Measurements from ENCODE around the gene GRID1. TPM values are rescaled to one million over a fixed set of nuclear protein-coding genes. Genes with fewer than 3 reads are reported as not detected.

Gene GRID1
- total RNA-seq, 1 donor from 2014 or later = 0.22 TPM

DNA sequence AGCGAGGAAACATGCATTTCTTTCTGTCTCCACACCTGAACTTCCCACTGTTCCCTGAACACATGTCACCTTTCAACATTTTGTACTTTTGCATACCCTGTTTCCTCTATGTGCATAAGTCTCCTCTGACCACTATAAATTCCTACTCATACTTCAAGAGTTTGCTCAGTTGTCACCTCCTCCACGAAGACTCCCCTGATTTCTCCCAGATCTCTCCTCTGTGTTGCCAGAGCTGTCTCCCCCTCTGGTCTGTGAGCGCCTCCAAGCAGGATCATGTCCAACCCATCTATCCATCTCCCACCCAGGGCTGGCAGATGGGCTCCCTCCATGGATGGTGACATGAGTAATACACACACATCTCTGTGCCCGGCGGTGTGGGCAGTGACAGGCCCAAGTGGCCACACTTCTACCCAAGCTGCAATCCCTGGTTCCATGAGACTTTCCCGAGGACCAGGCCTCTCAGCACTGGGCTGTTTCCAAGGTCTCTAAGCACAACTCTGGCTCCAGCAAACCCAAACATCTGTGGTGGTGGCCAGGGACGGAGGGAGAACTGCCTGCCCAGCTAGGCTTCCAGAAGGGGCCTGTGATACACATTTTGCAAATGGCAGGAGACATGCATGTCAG lies 135.9 kb downstream of the GRID1 start:
- Mint-ChIP-seq H3K4me3 (ENCODE audit: low read depth) (no peak overlapping the region), H3K27ac (no peak overlapping the region), H3K4me1 (ENCODE audit: low read depth) (no peaks in the 10 kb centered on the region), H3K36me3 (ENCODE audit: insufficient read depth) (no peaks in the 10 kb centered on the region), H3K9me3 (ENCODE audit: low read depth) (no peaks in the 10 kb centered on the region), H3K27me3 (peaks cover 4% of the 10 kb centered on the region)
- DNase-seq (ENCODE audit: low spot score, unreplicated experiment) = no peak
- TF ChIP-seq, protein P1, sequence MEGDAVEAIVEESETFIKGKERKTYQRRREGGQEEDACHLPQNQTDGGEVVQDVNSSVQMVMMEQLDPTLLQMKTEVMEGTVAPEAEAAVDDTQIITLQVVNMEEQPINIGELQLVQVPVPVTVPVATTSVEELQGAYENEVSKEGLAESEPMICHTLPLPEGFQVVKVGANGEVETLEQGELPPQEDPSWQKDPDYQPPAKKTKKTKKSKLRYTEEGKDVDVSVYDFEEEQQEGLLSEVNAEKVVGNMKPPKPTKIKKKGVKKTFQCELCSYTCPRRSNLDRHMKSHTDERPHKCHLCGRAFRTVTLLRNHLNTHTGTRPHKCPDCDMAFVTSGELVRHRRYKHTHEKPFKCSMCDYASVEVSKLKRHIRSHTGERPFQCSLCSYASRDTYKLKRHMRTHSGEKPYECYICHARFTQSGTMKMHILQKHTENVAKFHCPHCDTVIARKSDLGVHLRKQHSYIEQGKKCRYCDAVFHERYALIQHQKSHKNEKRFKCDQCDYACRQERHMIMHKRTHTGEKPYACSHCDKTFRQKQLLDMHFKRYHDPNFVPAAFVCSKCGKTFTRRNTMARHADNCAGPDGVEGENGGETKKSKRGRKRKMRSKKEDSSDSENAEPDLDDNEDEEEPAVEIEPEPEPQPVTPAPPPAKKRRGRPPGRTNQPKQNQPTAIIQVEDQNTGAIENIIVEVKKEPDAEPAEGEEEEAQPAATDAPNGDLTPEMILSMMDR (IDR thresholded peaks at IDR 0.05; ENCODE audit: unreplicated experiment) = no peak

DNA sequence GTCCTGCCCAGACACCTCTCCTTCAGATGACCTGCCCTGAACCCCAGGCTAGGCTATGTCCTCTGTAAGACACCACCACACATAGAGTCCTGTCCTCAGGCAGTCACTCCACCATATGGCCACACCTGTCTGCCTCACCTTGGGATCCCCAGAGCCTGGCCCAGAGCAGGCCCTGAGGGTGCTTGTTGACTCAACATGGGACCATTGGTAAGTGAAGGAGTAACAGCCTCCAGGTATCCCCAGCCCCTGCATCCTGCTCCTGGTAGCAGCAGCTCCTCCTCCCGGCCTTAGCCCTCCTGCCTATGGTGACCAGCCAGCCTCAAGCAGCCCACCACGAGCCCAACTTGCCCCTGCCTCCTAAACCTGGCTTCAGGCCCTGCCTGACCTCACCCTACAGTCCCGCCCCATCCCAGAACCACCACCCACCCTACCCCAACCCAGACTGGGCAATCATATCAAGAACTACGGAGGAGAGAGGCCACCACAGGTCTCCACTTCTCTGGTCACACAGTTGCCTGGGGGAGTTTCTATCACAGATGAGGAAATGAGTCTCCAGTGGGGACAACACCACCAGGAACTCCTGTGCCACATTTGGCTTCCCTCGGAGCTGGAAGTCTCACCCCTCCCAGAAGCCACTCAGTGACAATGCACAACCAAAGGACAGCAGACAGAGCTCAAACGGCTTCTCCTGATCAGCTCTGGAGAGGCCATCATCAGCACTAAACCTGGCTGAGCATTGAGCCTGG lies 136.6 kb downstream of the GRID1 start:
- H3K9me3 Mint-ChIP-seq (ENCODE audit: low read depth) = no peaks in the 10 kb centered on the region
- TF ChIP-seq, protein P1 (IDR thresholded peaks at IDR 0.05; ENCODE audit: unreplicated experiment) = no peak
- H3K27ac Mint-ChIP-seq = no peak overlapping the region
- no peak for DNase-seq (ENCODE audit: low spot score, unreplicated experiment)
- H3K27me3 Mint-ChIP-seq = peaks cover 7% of the 10 kb centered on the region
- H3K36me3 Mint-ChIP-seq (ENCODE audit: insufficient read depth) = no peaks in the 10 kb centered on the region
- H3K4me3 Mint-ChIP-seq (ENCODE audit: low read depth) = no peak overlapping the region
- no peaks in the 10 kb centered on the region for H3K4me1 Mint-ChIP-seq (ENCODE audit: low read depth)

DNA sequence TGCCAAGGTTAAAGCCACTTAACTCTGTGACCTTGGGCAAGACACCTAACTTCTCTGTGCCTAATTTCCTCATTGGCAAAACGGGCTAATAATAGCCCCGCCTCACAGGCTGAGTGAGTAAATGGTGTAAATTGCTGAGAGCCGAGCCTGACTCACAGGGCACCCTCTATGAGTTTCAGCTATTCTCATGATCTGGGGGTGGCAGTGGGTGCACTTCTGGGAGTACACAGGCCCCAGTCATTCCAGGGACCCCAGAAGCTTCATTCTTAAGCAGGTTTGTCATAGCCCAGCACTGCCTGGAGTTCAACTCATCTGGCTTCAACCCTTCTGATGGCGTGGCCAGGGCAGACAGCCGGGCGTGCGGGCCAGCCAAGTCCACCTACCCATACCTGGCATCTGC lies 137.2 kb downstream of the GRID1 start:
- H3K27ac Mint-ChIP-seq = no peak overlapping the region
- H3K36me3 Mint-ChIP-seq (ENCODE audit: insufficient read depth) = no peaks in the 10 kb centered on the region
- H3K4me1 Mint-ChIP-seq (ENCODE audit: low read depth) = no peaks in the 10 kb centered on the region
- no peak for DNase-seq (ENCODE audit: low spot score, unreplicated experiment)
- H3K4me3 Mint-ChIP-seq (ENCODE audit: low read depth) = no peak overlapping the region
- TF ChIP-seq, protein P1 (IDR thresholded peaks at IDR 0.05; ENCODE audit: unreplicated experiment) = no peak
- H3K27me3 Mint-ChIP-seq = peaks cover 13% of the 10 kb centered on the region
- no peaks in the 10 kb centered on the region for H3K9me3 Mint-ChIP-seq (ENCODE audit: low read depth)

DNA sequence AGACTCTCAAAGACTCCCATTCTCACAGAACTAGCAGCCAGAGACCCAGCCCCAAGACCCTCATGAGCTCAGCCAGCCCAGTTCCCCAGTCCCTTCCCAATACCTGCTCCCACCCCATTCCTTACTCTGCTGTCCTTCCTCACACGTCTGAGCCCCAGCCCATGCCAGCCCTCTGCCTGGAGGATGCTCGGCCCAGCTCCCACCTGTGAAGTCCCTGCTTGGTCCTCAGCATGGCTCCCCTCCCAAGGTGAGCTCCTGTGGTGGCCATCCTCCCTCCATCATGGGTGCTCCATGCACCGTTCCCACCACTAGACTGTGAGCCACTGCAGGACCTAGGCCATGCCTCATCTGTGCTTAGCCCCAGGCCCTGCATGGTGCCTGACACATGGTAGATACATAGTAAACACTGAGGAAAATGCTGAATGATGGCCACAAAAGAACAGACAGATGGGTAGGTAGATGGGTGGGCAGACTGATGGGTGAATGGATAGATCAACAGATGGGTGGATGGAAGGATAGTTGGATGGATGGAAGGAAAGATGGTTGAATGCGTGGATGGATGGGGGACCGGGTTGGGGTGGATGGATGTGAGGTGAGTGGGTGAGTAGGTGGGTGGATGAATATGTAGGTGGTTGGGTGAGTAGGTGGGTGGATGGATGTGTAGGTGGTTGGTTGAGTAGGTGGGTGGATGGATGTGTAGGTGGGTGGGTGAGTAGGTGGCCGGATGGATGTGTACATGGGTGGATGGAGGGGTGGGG lies 138.9 kb downstream of the GRID1 start:
- H3K27me3 Mint-ChIP-seq = peaks cover 16% of the 10 kb centered on the region
- no peaks in the 10 kb centered on the region for H3K4me1 Mint-ChIP-seq (ENCODE audit: low read depth)
- H3K27ac Mint-ChIP-seq = no peak overlapping the region

DNA sequence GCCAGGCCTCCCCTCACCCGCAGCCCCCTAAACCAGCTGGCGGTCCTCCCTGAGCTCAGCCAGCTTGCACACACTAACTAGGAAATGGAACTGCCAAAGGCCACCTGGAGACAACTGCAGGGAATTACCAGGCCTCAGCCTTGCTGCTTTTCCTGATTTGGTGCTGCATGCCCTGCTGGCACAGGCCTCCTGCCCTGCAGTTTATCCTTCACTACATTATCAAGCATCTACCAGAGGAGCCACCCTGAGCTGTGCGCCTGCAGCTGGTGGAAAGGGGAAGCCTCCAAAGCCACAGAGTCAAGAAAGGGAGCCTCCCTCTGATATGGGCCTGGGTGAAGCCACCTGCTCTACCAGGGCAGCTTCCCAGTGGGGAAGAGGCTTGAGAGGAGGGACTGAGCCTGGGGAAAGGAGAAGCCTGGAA lies 139.8 kb downstream of the GRID1 start:
- Mint-ChIP-seq H3K4me3 (ENCODE audit: low read depth) (no peak overlapping the region), H3K4me1 (ENCODE audit: low read depth) (no peaks in the 10 kb centered on the region), H3K9me3 (ENCODE audit: low read depth) (no peaks in the 10 kb centered on the region), H3K27me3 (peaks cover 16% of the 10 kb centered on the region), H3K36me3 (ENCODE audit: insufficient read depth) (no peaks in the 10 kb centered on the region), H3K27ac (no peak overlapping the region)
- no peak for DNase-seq (ENCODE audit: low spot score, unreplicated experiment)
- TF ChIP-seq, protein P1 (IDR thresholded peaks at IDR 0.05; ENCODE audit: unreplicated experiment) = no peak

More for the DNA sequence above, 138.9 kb downstream of the GRID1 start:
- Mint-ChIP-seq H3K4me3 (ENCODE audit: low read depth) (no peak overlapping the region), H3K36me3 (ENCODE audit: insufficient read depth) (no peaks in the 10 kb centered on the region), H3K9me3 (ENCODE audit: low read depth) (no peaks in the 10 kb centered on the region)
- TF ChIP-seq, protein P1 (IDR thresholded peaks at IDR 0.05; ENCODE audit: unreplicated experiment) = no peak
- DNase-seq (ENCODE audit: low spot score, unreplicated experiment) = no peak

Data from progenitor cell of endocrine pancreas (in vitro differentiated cells).